GM21576 (cell line): Measurements from ENCODE around the gene TMEM97.
"Not testable (repeated sequence)": the region's sequence is repeated elsewhere in the genome, so short reads cannot be mapped to it uniquely, and the experiment has no call there.

Experiments used
- ATAC-seq: cut with Tn5 transposase; IDR thresholded peaks from one replicate; pipeline ENCODE4 v1.9.1; 2021; ENCODE audit warnings: mild to moderate bottlenecking, moderate library complexity; ENCODE audit not compliant: unreplicated experiment

The TMEM97 gene

GRCh38 chr17:28318759-28319597, at the start of gene TMEM97:
Gene TMEM97, plus strand, starts transcription at chr17:28319200. Its CDS starts 40 bp downstream, at chr17:28319240.
- peak; percentile 87 for ATAC-seq

- no peak for ATAC-seq
These were observed 48.9 kb upstream of the TMEM97 start for GRCh38 chr17:28270055-28270454.

- ATAC-seq = no peak
These were observed 48.1 kb upstream of the TMEM97 start for GRCh38 chr17:28270926-28271325.

- no peak for ATAC-seq
These were observed 47.6 kb upstream of the TMEM97 start for GRCh38 chr17:28271431-28271830.

- ATAC-seq = no peak
These were observed 46.8 kb upstream of the TMEM97 start for GRCh38 chr17:28272166-28272565.

GRCh38 chr17:28273341-28273740, 45.7 kb upstream of the TMEM97 start:
- not testable (repeated sequence) for ATAC-seq

GRCh38 chr17:28274591-28275265, 44.3 kb upstream of the TMEM97 start:
- no peak for ATAC-seq

GRCh38 chr17:28276011-28276410, 43.0 kb upstream of the TMEM97 start:
- no peak for ATAC-seq

GRCh38 chr17:28279411-28279810, 39.6 kb upstream of the TMEM97 start:
- ATAC-seq = no peak

GRCh38 chr17:28280826-28281225, 38.2 kb upstream of the TMEM97 start:
- no peak for ATAC-seq

- ATAC-seq = no peak
These were observed 36.4 kb upstream of the TMEM97 start for GRCh38 chr17:28282596-28282995.

GRCh38 chr17:28285965-28286364, 33.0 kb upstream of the TMEM97 start:
- no peak for ATAC-seq

- ATAC-seq = no peak
These were observed 28.3 kb upstream of the TMEM97 start for GRCh38 chr17:28290703-28291102.

GRCh38 chr17:28291780-28292330, 27.1 kb upstream of the TMEM97 start:
- ATAC-seq = no peak

- ATAC-seq = not testable (repeated sequence)
These were observed 26.1 kb upstream of the TMEM97 start for GRCh38 chr17:28292878-28293277.

- no peak for ATAC-seq
These were observed 25.0 kb upstream of the TMEM97 start for GRCh38 chr17:28293994-28294393.

GRCh38 chr17:28295677-28296578, 23.1 kb upstream of the TMEM97 start:
- ATAC-seq = no peak

- no peak for ATAC-seq
These were observed 20.6 kb upstream of the TMEM97 start for GRCh38 chr17:28298449-28298848.

GRCh38 chr17:28306954-28307401, 12.0 kb upstream of the TMEM97 start:
- no peak for ATAC-seq

- no peak for ATAC-seq
These were observed 5.2 kb upstream of the TMEM97 start for GRCh38 chr17:28313841-28314240.
